ENCODE results near the gene INHBE.
A peak's percentile ranks its signal among the peaks of the same experiment; 100 is the strongest.

INHBE gene

DNA sequence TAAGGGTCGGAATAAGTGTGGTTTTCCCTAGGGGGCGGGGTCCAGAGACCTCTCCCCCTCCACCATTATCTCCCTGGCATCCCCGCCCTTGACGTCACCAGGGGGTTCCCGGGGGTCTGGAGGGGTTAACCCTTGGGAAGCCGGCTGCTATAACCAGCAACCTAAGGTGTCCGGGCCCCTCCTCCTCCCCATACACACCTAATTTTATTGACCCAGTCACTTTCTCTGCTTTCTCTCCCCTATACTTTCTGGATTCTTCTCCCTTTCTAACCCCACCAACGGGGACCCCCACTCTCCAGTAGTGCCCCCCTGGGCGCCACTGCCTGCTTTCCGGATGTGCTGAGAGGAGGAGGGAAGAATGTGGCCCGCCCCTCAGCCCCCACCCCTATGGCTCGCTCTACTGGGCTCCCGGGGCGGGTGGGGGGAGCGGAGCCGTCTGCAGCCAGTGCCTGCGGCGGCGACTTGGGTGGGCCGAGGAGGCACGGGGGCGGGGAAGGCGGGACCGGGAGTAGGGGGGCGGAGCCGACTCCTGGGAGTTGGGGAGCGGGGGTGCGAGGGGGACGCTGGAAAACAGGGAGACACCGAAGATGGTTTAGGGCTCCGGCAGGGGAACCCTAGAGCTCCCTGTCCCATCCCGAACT is 6.3 kb downstream of the INHBE start:
- Histone ChIP-seq H3K36me3 (ENCODE audit: insufficient read depth, low read length) (no peaks in the 10 kb centered on the region), H3K9ac (ENCODE audit: low read depth, low read length) (peak overlapping the region; percentile 95), H3K9me3 (ENCODE audit: control insufficient read depth, insufficient read depth, low read length) (no peaks in the 10 kb centered on the region), H3K4me1 (ENCODE audit: insufficient read depth, low read length) (peaks cover 2% of the 10 kb centered on the region; the same call in 1 of the 2 replicates)

DNA sequence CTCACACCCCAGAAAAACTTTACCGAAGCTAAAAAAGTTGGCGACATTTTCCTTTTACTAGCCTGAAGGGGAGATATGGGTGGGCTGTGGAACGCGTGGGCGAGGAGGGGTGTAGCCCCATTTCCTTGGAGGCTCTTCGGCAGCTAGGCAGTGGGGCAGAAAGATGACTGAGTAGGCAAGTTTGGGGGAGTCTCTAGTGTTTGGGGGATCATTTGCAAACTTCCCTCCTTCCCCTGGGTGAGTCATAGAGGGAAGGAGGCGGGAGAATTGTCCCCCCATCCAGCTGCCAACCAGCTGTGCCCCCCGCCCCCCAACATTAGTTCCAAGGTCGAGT is 6.8 kb downstream of the INHBE start:
- no peaks in the 10 kb centered on the region for H3K9me3 ChIP-seq (ENCODE audit: control insufficient read depth, insufficient read depth, low read length)
- no peaks in the 10 kb centered on the region for H3K36me3 ChIP-seq (ENCODE audit: insufficient read depth, low read length)
- H3K4me1 ChIP-seq (ENCODE audit: insufficient read depth, low read length): 0 out of 2 replicates have a peak, but pooled peaks cover 2% of the 10 kb centered on the region
- peak overlapping the region; percentile 95 for H3K9ac ChIP-seq (ENCODE audit: low read depth, low read length)

DNA sequence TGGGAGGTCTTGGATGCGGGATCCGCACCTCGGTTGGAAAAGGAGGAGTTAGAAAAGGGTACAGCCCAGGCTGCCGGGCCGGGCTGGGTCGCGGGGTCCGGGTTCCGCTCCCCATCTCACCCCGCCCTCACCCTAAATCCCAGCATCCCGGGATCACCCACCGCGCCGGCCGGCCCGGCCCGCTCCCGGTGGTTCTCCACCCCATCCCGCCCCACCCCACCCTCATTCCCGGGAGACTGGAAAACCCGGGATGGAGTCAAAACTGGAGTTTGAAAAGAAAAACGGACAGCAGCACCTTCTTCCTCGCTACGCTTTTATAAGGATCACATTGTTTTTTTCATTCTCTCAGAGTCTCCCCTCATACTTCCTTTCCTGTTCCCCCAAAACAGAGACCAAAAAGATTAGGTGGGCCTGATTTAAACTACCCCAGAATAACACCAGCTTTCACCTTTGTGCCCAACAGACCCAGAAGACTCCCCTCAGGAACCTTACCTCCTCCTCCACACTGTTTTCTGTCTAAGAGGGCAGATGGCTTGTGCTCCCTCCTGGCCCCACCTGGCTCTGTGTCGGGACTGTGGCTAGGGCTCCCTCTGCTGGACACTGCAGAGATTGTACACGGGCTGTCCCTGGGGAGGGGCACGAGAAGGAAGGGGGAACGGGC is 7.3 kb downstream of the INHBE start:
- Histone ChIP-seq H3K9ac (ENCODE audit: low read depth, low read length) (peak overlapping the region; percentile 95), H3K36me3 (ENCODE audit: insufficient read depth, low read length) (no peaks in the 10 kb centered on the region), H3K4me1 (ENCODE audit: insufficient read depth, low read length) (0 out of 2 replicates have a peak, but pooled peaks cover 2% of the 10 kb centered on the region), H3K9me3 (ENCODE audit: control insufficient read depth, insufficient read depth, low read length) (no peaks in the 10 kb centered on the region)

- H3K9ac ChIP-seq (ENCODE audit: low read depth, low read length): no peak overlapping the region
- H3K36me3 ChIP-seq (ENCODE audit: insufficient read depth, low read length): no peaks in the 10 kb centered on the region
- 0 out of 2 replicates have a peak, but pooled peaks cover 2% of the 10 kb centered on the region for H3K4me1 ChIP-seq (ENCODE audit: insufficient read depth, low read length)
- H3K9me3 ChIP-seq (ENCODE audit: control insufficient read depth, insufficient read depth, low read length): no peaks in the 10 kb centered on the region
Observed at GRCh38 chr12:57462912-57463253, 7.8 kb downstream of the INHBE start.

- Histone ChIP-seq H3K9ac (ENCODE audit: low read depth, low read length) (no peak overlapping the region), H3K9me3 (ENCODE audit: control insufficient read depth, insufficient read depth, low read length) (no peaks in the 10 kb centered on the region), H3K36me3 (ENCODE audit: insufficient read depth, low read length) (no peaks in the 10 kb centered on the region), H3K4me1 (ENCODE audit: insufficient read depth, low read length) (0 out of 2 replicates have a peak, but pooled peaks cover 2% of the 10 kb centered on the region)
Observed at GRCh38 chr12:57464569-57464968, 9.5 kb downstream of the INHBE start.

DNA sequence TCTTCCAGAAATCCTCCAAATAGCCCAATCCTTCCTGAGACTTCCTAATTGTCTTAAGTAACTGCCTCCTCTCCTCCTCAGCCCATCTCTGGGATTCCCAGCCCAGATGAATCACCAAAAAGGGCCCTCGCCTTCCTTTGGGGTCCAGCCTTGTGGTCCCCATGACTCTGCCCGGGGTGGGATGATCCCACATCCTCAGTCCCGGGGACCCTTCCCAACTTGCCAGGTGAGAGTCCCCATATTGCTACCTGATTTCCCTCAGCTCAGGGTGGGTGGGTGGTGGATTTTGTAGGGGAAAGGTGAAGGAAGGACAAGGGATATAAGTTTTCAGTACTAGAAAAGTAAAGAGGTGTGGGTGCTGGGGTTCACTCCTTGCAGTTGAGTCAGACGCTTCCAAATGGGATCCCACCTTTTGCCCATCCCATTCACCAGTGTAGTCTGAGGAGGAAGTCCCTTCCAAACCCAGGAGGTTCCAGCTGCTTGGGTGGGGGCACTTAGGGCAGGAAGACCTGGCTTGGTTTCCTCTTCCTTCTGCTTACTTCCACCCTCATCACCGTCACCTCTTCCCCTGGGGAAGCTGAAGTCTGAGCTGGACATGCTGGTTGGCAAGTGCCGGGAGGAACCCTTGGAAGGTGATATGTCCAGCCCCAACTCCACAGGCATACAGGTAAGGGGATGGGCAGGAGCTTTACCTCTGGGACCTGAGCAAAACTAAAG is 10.1 kb downstream of the INHBE start:
- 0 out of 2 replicates have a peak, but pooled peaks cover 2% of the 10 kb centered on the region for H3K4me1 ChIP-seq (ENCODE audit: insufficient read depth, low read length)
- H3K36me3 ChIP-seq (ENCODE audit: insufficient read depth, low read length): no peaks in the 10 kb centered on the region
- H3K9ac ChIP-seq (ENCODE audit: low read depth, low read length): no peak overlapping the region
- H3K9me3 ChIP-seq (ENCODE audit: control insufficient read depth, insufficient read depth, low read length): no peaks in the 10 kb centered on the region

DNA sequence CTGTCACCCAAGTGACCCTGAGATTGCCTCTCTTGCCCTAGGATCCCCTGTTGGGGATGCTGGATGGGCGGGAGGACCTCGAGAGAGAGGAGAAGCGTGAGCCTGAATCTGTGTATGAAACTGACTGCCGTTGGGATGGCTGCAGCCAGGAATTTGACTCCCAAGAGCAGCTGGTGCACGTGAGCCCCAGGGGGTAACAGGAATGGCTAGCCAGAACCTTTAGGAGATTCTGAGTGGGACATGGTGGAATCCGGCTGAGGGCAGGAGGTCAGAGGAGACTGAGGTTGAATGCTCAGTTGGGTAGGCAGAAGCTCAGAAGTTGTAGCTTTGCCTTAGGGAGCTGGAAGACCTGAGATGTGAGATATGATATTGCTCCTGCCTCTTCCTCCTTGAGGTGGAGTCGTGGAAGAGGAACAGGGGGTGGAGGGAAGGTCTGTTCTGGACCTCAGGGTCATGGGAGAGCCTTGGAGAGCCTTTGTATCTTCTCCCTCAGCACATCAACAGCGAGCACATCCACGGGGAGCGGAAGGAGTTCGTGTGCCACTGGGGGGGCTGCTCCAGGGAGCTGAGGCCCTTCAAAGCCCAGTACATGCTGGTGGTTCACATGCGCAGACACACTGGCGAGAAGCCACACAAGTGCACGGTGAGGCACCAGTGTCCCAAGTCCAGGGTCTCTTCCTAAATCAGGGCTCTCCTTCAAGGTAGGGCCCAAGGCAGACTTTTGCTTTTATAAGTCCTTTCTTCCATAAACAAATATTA is 10.8 kb downstream of the INHBE start:
- Histone ChIP-seq H3K9ac (ENCODE audit: low read depth, low read length) (no peak overlapping the region), H3K9me3 (ENCODE audit: control insufficient read depth, insufficient read depth, low read length) (no peaks in the 10 kb centered on the region), H3K36me3 (ENCODE audit: insufficient read depth, low read length) (no peaks in the 10 kb centered on the region), H3K4me1 (ENCODE audit: insufficient read depth, low read length) (0 out of 2 replicates have a peak, but pooled peaks cover 2% of the 10 kb centered on the region)

- Histone ChIP-seq H3K36me3 (ENCODE audit: insufficient read depth, low read length) (no peaks in the 10 kb centered on the region), H3K9ac (ENCODE audit: low read depth, low read length) (no peak overlapping the region), H3K4me1 (ENCODE audit: insufficient read depth, low read length) (0 out of 2 replicates have a peak, but pooled peaks cover 2% of the 10 kb centered on the region), H3K9me3 (ENCODE audit: control insufficient read depth, insufficient read depth, low read length) (no peaks in the 10 kb centered on the region)
Observed at GRCh38 chr12:57467212-57467874, 12.2 kb downstream of the INHBE start.

- H3K4me1 ChIP-seq (ENCODE audit: insufficient read depth, low read length): 0 out of 2 replicates have a peak, but pooled peaks cover under 1% of the 10 kb centered on the region
- no peaks in the 10 kb centered on the region for H3K36me3 ChIP-seq (ENCODE audit: insufficient read depth, low read length)
- no peaks in the 10 kb centered on the region for H3K9me3 ChIP-seq (ENCODE audit: control insufficient read depth, insufficient read depth, low read length)
- H3K9ac ChIP-seq (ENCODE audit: low read depth, low read length): no peak overlapping the region
Observed at GRCh38 chr12:57467915-57468314, 12.8 kb downstream of the INHBE start.

DNA sequence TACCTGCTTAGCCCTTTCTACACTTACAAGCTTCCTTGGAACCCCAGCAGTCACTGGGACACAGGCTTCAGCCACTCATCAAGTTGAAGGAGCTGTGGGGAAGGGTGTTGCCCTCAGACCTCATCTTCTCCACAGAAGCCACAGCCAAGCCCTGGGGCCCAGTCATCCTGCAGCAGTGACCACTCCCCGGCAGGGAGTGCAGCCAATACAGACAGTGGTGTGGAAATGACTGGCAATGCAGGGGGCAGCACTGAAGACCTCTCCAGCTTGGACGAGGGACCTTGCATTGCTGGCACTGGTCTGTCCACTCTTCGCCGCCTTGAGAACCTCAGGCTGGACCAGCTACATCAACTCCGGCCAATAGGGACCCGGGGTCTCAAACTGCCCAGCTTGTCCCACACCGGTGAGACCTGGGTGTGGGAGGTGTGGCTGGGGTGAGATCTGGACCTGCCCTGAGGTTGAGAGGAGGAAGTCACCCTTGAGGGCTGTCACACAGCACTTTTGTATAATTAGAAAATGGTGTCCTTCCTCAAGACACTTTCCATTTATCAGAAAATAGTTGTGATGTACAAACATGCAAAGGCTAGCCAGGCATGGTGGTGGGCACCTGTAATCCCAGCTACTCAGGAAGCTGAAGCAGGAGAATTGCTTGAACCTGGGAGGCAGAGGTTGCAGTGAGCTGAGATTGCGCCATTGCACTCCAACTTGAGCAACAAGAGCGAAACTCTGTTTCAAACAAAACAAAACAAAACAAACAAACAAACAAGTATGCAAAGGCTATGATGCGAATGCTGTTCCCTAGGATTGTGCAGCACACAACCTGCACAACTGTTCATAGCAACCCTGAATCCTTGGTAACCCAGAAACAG is 14.4 kb downstream of the INHBE start:
- Histone ChIP-seq H3K4me1 (ENCODE audit: insufficient read depth, low read length) (no peaks in the 10 kb centered on the region), H3K9ac (ENCODE audit: low read depth, low read length) (no peak overlapping the region), H3K36me3 (ENCODE audit: insufficient read depth, low read length) (no peaks in the 10 kb centered on the region), H3K9me3 (ENCODE audit: control insufficient read depth, insufficient read depth, low read length) (no peaks in the 10 kb centered on the region)

DNA sequence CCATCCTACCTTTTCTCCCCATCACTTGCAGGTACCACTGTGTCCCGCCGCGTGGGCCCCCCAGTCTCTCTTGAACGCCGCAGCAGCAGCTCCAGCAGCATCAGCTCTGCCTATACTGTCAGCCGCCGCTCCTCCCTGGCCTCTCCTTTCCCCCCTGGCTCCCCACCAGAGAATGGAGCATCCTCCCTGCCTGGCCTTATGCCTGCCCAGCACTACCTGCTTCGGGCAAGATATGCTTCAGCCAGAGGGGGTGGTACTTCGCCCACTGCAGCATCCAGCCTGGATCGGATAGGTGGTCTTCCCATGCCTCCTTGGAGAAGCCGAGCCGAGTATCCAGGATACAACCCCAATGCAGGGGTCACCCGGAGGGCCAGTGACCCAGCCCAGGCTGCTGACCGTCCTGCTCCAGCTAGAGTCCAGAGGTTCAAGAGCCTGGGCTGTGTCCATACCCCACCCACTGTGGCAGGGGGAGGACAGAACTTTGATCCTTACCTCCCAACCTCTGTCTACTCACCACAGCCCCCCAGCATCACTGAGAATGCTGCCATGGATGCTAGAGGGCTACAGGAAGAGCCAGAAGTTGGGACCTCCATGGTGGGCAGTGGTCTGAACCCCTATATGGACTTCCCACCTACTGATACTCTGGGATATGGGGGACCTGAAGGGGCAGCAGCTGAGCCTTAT is 15.3 kb downstream of the INHBE start:
- Histone ChIP-seq H3K9me3 (ENCODE audit: control insufficient read depth, insufficient read depth, low read length) (no peaks in the 10 kb centered on the region), H3K9ac (ENCODE audit: low read depth, low read length) (no peak overlapping the region), H3K4me1 (ENCODE audit: insufficient read depth, low read length) (no peaks in the 10 kb centered on the region), H3K36me3 (ENCODE audit: insufficient read depth, low read length) (no peaks in the 10 kb centered on the region)

DNA sequence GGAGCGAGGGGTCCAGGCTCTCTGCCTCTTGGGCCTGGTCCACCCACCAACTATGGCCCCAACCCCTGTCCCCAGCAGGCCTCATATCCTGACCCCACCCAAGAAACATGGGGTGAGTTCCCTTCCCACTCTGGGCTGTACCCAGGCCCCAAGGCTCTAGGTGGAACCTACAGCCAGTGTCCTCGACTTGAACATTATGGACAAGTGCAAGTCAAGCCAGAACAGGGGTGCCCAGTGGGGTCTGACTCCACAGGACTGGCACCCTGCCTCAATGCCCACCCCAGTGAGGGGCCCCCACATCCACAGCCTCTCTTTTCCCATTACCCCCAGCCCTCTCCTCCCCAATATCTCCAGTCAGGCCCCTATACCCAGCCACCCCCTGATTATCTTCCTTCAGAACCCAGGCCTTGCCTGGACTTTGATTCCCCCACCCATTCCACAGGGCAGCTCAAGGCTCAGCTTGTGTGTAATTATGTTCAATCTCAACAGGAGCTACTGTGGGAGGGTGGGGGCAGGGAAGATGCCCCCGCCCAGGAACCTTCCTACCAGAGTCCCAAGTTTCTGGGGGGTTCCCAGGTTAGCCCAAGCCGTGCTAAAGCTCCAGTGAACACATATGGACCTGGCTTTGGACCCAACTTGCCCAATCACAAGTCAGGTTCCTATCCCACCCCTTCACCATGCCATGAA is 16.0 kb downstream of the INHBE start:
- H3K9ac ChIP-seq (ENCODE audit: low read depth, low read length): no peak overlapping the region
- no peaks in the 10 kb centered on the region for H3K4me1 ChIP-seq (ENCODE audit: insufficient read depth, low read length)
- no peaks in the 10 kb centered on the region for H3K9me3 ChIP-seq (ENCODE audit: control insufficient read depth, insufficient read depth, low read length)
- H3K36me3 ChIP-seq (ENCODE audit: insufficient read depth, low read length): no peaks in the 10 kb centered on the region

Data from ES-I3 (cell line).